SK-N-MC (cell line): Measurements from ENCODE around the gene YBX3.

Experiments
- EZH2 ChIP-seq: fragments of 200-600 bp; sonication (generic); IDR thresholded peaks from one replicate; pipeline ENCODE4 v1.6.1; 2017; ENCODE audit warnings: antibody characterized with exemption
- FOXP2 ChIP-seq: optimal IDR thresholded peaks from 2 replicates; pipeline ENCODE3; 2011; ENCODE audit warnings: mild to moderate bottlenecking, moderate library complexity; ENCODE audit not compliant: insufficient read depth; ENCODE audit errors: extremely low read length, control extremely low read depth
- POLR2AphosphoS5 ChIP-seq: IDR thresholded peaks from 2 replicates; pipeline ENCODE4 v1.6.1; 2012; ENCODE audit warnings: mild to moderate bottlenecking, low read depth, low read length, borderline replicate concordance

DNA sequence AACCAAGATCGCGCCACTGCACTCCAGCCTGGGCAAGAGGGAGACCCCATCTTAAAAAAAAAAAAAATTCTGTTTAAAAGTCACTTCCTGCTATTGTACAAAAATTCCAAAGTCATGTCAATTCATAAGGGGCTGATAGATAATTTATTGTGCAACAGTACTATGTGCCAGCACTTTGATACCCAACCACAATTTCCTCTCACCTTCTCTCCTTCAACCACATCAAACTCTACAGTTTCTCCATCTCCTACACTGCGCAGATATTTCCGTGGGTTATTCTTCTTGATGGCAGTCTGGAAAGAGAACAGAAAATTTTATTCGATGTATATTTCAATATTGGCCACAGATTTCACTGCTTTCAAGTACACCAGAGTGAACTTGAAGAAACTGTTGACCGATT lies 7.6 kb downstream of the YBX3 start:
- TF ChIP-seq POLR2AphosphoS5 (no peak), EZH2 (no peak), FOXP2 (no peak)
